Measurements from ENCODE around the gene SRL. TPM values are rescaled to one million over a fixed set of nuclear protein-coding genes. Genes with fewer than 3 reads are reported as not detected.

Gene SRL
- total RNA-seq, 5 donors from 2014 or later (not counting 1 experiment from before 2014, with no cell fraction given) = 0.06 TPM; not detected in 4

DNA sequence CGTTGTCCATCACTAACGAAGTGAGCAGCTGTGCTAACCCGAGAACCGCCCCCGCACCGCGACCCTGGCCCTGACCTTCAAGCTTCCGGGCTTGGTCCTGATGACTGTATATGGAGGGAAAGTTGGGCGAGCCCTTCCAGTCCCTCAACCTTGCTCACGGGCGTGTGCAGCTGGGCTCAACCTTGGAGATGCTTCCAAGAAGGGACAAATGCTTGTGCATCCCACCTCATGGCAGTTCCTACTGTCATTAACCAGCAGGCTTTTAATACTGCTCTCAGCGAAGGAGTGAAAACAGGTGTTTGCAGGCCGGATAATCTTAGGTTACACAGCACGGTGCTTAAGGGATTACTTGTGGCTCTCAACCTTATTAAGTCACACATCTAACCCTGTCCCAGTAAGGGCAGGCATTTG, 33.5 kb downstream of the SRL start:
- H3K9me3 Mint-ChIP-seq = no peaks in the 10 kb centered on the region
- ATAC-seq (replicated peaks in 1 of 4) = no peak

DNA sequence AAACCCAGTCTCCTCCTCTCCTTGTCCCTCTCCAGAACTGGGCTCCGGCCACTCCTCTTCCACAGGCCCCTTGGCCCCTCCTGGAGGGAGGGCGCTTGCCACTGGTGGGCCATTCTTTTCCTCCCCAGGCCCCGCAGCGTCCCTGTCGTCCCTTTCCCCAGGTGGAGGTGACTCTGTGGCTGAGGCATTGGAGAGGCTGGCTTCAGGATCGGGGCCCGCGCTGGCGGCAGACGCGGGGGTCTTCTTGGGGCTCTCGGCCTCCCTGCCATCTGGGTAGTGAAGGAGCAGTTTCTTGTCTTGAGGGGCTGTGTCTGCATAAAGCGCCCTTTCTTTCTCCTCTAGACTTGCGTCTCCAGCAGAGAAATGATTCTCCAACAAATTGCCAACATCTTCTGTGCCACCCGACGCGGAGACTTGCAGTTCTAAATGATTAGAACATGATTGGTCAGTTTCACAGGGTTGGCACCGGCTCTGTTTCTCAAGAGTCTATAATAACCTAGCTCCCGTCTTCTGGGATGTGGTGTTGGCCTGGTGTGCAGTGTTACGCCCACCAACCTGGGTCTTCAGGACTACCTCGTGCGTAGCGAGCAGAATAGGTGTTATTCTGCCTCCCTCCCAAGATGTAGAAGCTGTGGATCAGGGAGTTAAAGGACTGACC, 34.1 kb downstream of the SRL start:
- no peak for DNase-seq
- ATAC-seq (replicated peaks in 1 of 4) = no peak
- 89% methylated on average over 11 of the region's 23 CpGs for WGBS (ENCODE audit: insufficient coverage)
- Histone ChIP-seq H3K36me3 (ENCODE audit: control insufficient read depth in 2 of 2, extremely low read depth in 1 of 2, insufficient read depth in 1 of 2, low read length in 1 of 2) (no peaks in the 10 kb centered on the region), H3K9me3 (no peaks in the 10 kb centered on the region), H3K4me1 (ENCODE audit: control insufficient read depth in 1 of 2, extremely low read depth in 1 of 2, insufficient read depth in 2 of 2, low read length in 2 of 2) (peaks cover 0 to 17% of the 10 kb centered on the region in 2 experiments), H3K27ac (ENCODE audit: low read length) (no peak overlapping the region), H3K27me3 (replicated peaks in 1 of 2; ENCODE audit: control insufficient read depth in 2 of 2, extremely low read depth in 1 of 2, insufficient read depth in 2 of 2, low read length in 1 of 2) (peaks cover 0 to 37% of the 10 kb centered on the region in 2 experiments), H3K4me3 (ENCODE audit: control insufficient read depth in 1 of 2, extremely low read depth in 1 of 2, low read length in 1 of 2) (no peak overlapping the region)
- H3K4me1 Mint-ChIP-seq = peaks cover 7 to 16% (median 15%) of the 10 kb centered on the region in 3 donors
- H3K36me3 Mint-ChIP-seq = no peaks in the 10 kb centered on the region
- peaks cover 0 to 1% of the 10 kb centered on the region in 2 donors for H3K27me3 Mint-ChIP-seq
- H3K4me3 Mint-ChIP-seq = peak overlapping the region in 1 of 3 donors; percentile 55
- ChIA-PET POLR2A (no interaction called here), CTCF (no interaction called here)
- H3K9me3 Mint-ChIP-seq = no peaks in the 10 kb centered on the region
- H3K27ac Mint-ChIP-seq = no peak overlapping the region

More for the DNA sequence above, 33.5 kb downstream of the SRL start:
- peaks cover 0 to 17% of the 10 kb centered on the region in 2 experiments for H3K4me1 ChIP-seq (ENCODE audit: control insufficient read depth in 1 of 2, extremely low read depth in 1 of 2, insufficient read depth in 2 of 2, low read length in 2 of 2)
- Mint-ChIP-seq H3K36me3 (no peaks in the 10 kb centered on the region), H3K4me3 (no peak overlapping the region), H3K4me1 (peaks cover 7 to 16% (median 15%) of the 10 kb centered on the region in 3 donors), H3K27ac (no peak overlapping the region), H3K27me3 (peaks cover 0 to 1% of the 10 kb centered on the region in 2 donors)
- POLR2A ChIA-PET = no interaction called here
- no peak overlapping the region for H3K27ac ChIP-seq (ENCODE audit: low read length)
- 95% methylated on average over 8 of the region's 14 CpGs for WGBS (ENCODE audit: insufficient coverage)
- H3K27me3 ChIP-seq (replicated peaks in 1 of 2; ENCODE audit: control insufficient read depth in 2 of 2, extremely low read depth in 1 of 2, insufficient read depth in 2 of 2, low read length in 1 of 2) = peaks cover 0 to 37% of the 10 kb centered on the region in 2 experiments
- H3K4me3 ChIP-seq (ENCODE audit: control insufficient read depth in 1 of 2, extremely low read depth in 1 of 2, low read length in 1 of 2) = no peak overlapping the region
- H3K9me3 ChIP-seq = no peaks in the 10 kb centered on the region
- no peak for DNase-seq
- CTCF ChIA-PET = no interaction called here
- H3K36me3 ChIP-seq (ENCODE audit: control insufficient read depth in 2 of 2, extremely low read depth in 1 of 2, insufficient read depth in 1 of 2, low read length in 1 of 2) = no peaks in the 10 kb centered on the region

DNA sequence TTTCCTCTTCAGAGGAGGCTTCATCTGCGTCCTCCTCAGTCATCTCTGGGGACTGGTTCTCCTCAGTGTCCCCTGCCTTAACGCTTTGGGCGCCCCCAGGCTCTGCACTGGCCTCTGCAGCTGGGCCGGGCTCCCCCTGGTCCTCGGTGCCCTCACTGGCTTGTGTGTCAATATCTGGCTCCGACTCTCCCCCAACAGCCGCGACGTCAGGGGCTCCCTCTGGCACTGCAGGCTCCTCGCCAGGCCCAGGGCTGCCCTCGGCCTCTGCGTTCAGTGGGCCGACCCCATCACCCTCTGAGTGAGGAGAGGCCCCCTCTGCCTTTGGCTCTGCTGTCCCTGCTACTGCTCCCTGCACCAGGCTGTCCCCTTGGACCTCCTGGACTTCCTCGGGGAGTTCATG, 34.7 kb downstream of the SRL start:
- no peaks in the 10 kb centered on the region for H3K9me3 ChIP-seq
- no peak for DNase-seq
- WGBS (ENCODE audit: insufficient coverage) = 61% methylated on average over 10 of the region's 14 CpGs
- H3K4me3 ChIP-seq (ENCODE audit: control insufficient read depth in 1 of 2, extremely low read depth in 1 of 2, low read length in 1 of 2) = no peak overlapping the region
- no peak overlapping the region for H3K27ac ChIP-seq (ENCODE audit: low read length)
- H3K4me1 ChIP-seq (ENCODE audit: control insufficient read depth in 1 of 2, extremely low read depth in 1 of 2, insufficient read depth in 2 of 2, low read length in 2 of 2) = peaks cover 0 to 17% of the 10 kb centered on the region in 2 experiments
- H3K27me3 ChIP-seq (replicated peaks in 1 of 2; ENCODE audit: control insufficient read depth in 2 of 2, extremely low read depth in 1 of 2, insufficient read depth in 2 of 2, low read length in 1 of 2) = peaks cover 0 to 37% of the 10 kb centered on the region in 2 experiments
- POLR2A ChIA-PET = no interaction called here
- Mint-ChIP-seq H3K4me3 (peak overlapping the region in 2 of 3 donors; percentile 28 to 55), H3K36me3 (no peaks in the 10 kb centered on the region), H3K4me1 (peaks cover 7 to 16% (median 15%) of the 10 kb centered on the region in 3 donors), H3K27me3 (peaks cover 0 to 1% of the 10 kb centered on the region in 2 donors), H3K27ac (no peak overlapping the region), H3K9me3 (no peaks in the 10 kb centered on the region)
- no peaks in the 10 kb centered on the region for H3K36me3 ChIP-seq (ENCODE audit: control insufficient read depth in 2 of 2, extremely low read depth in 1 of 2, insufficient read depth in 1 of 2, low read length in 1 of 2)
- CTCF ChIA-PET = no interaction called here
- no peak for ATAC-seq (replicated peaks in 1 of 4)

DNA sequence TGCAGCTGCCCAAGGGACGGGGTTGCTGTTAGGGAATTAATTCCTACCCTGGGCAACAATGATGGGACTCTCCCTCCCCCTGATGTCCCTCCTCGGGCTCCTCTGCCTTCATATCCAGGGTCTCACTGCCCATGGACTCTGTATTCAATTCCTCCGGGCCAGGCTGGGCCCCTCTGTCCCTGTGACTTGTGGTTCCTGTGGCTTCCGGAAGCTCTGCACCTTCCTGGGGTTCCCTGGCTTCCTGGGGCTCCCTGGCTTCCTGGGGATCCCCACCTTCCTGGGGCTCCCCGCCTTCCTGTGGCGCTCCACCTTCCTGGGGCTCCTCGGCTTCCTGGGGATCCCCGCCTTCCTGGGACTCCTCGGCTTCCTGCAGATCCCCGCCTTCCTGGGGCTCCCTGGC, 35.2 kb downstream of the SRL start:
- peaks cover 0 to 1% of the 10 kb centered on the region in 2 donors for H3K27me3 Mint-ChIP-seq
- Histone ChIP-seq H3K9me3 (no peaks in the 10 kb centered on the region), H3K27ac (ENCODE audit: low read length) (no peak overlapping the region), H3K36me3 (ENCODE audit: control insufficient read depth in 2 of 2, extremely low read depth in 1 of 2, insufficient read depth in 1 of 2, low read length in 1 of 2) (no peaks in the 10 kb centered on the region), H3K27me3 (replicated peaks in 1 of 2; ENCODE audit: control insufficient read depth in 2 of 2, extremely low read depth in 1 of 2, insufficient read depth in 2 of 2, low read length in 1 of 2) (peaks cover 0 to 37% of the 10 kb centered on the region in 2 experiments), H3K4me3 (ENCODE audit: control insufficient read depth in 1 of 2, extremely low read depth in 1 of 2, low read length in 1 of 2) (no peak overlapping the region), H3K4me1 (ENCODE audit: control insufficient read depth in 1 of 2, extremely low read depth in 1 of 2, insufficient read depth in 2 of 2, low read length in 2 of 2) (peaks cover 0 to 17% of the 10 kb centered on the region in 2 experiments)
- 4% methylated on average over 10 of the region's 10 CpGs for WGBS (ENCODE audit: insufficient coverage)
- H3K27ac Mint-ChIP-seq = no peak overlapping the region
- H3K4me1 Mint-ChIP-seq = peaks cover 7 to 16% (median 15%) of the 10 kb centered on the region in 3 donors
- POLR2A ChIA-PET = no interaction called here
- CTCF ChIA-PET = interaction anchor here in 1 of 2 donors (0.6 kb wide), 1 partner anchor 163 kb away, joined by 5 read pairs; no protein-coding TSS in a partner anchor
- ATAC-seq (replicated peaks in 1 of 4) = peak in 1 of 4 experiments; percentile 24
- H3K9me3 Mint-ChIP-seq = no peaks in the 10 kb centered on the region
- peak in 1 of 35 experiments; percentile 8 for DNase-seq
- H3K4me3 Mint-ChIP-seq = peak overlapping the region in 1 of 3 donors; percentile 55
- no peaks in the 10 kb centered on the region for H3K36me3 Mint-ChIP-seq

DNA sequence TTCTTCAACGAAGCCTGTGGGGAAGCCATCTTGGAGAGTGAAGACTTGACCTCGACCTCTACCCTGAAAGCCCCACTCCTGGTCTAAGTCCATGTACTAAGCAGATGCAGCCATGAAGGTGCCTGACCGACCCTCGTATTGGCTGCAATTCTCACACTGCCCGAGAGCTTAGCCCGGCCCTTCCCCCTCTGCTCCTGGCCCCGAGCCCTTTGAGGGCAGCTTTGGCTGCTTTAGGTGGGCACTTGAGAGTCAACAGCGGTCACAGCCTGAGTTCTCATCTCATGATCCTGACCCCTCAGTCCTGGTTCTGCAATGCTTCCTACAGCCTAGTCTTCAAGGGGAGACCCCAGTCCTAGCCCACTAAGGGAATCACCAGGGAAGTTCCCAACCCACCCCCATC, 35.9 kb downstream of the SRL start:
- H3K4me1 Mint-ChIP-seq = peaks cover 7 to 16% (median 15%) of the 10 kb centered on the region in 3 donors
- no peak for ATAC-seq (replicated peaks in 1 of 4)
- no peak overlapping the region for H3K4me3 Mint-ChIP-seq
- H3K9me3 Mint-ChIP-seq = no peaks in the 10 kb centered on the region
- WGBS (ENCODE audit: insufficient coverage) = 85% methylated on average over 7 of the region's 8 CpGs
- H3K36me3 ChIP-seq (ENCODE audit: control insufficient read depth in 2 of 2, extremely low read depth in 1 of 2, insufficient read depth in 1 of 2, low read length in 1 of 2) = no peaks in the 10 kb centered on the region
- ChIA-PET POLR2A (no interaction called here), CTCF (interaction anchor here in 1 of 2 donors (0.6 to 0.7 kb wide), 2 partner anchors 112 to 162 kb away, joined by 3 to 5 read pairs; no protein-coding TSS in a partner anchor)
- H3K27ac Mint-ChIP-seq = no peak overlapping the region
- H3K27me3 Mint-ChIP-seq = peaks cover 0 to 1% of the 10 kb centered on the region in 2 donors
- H3K27ac ChIP-seq (ENCODE audit: low read length) = no peak overlapping the region
- H3K4me3 ChIP-seq (ENCODE audit: control insufficient read depth in 1 of 2, extremely low read depth in 1 of 2, low read length in 1 of 2) = no peak overlapping the region
- DNase-seq = no peak
- peaks cover 0 to 17% of the 10 kb centered on the region in 2 experiments for H3K4me1 ChIP-seq (ENCODE audit: control insufficient read depth in 1 of 2, extremely low read depth in 1 of 2, insufficient read depth in 2 of 2, low read length in 2 of 2)
- H3K27me3 ChIP-seq (replicated peaks in 1 of 2; ENCODE audit: control insufficient read depth in 2 of 2, extremely low read depth in 1 of 2, insufficient read depth in 2 of 2, low read length in 1 of 2) = peaks cover 0 to 39% of the 10 kb centered on the region in 2 experiments
- H3K36me3 Mint-ChIP-seq = no peaks in the 10 kb centered on the region
- no peaks in the 10 kb centered on the region for H3K9me3 ChIP-seq

DNA sequence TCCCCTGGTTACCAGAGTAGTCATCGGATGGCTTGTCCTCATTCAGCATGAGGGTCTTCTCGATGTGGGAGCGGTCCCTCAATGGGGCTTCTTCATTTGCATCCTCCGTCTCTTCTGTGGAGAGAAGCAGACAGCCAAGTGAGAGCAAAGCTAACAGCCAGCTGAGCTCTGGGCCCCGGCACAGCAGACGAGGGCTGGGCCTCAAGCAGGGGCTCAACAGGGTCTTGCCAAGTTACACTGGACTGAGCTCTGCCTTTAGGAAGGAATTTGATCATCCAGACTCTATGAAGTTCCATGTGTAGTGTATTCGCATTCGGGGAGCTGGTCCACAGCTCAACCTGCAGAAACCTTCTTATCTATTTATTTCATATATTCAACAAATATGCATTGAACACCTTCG, 37.4 kb downstream of the SRL start:
- Histone ChIP-seq H3K36me3 (ENCODE audit: control insufficient read depth in 2 of 2, extremely low read depth in 1 of 2, insufficient read depth in 1 of 2, low read length in 1 of 2) (no peaks in the 10 kb centered on the region), H3K4me1 (ENCODE audit: control insufficient read depth in 1 of 2, extremely low read depth in 1 of 2, insufficient read depth in 2 of 2, low read length in 2 of 2) (peaks cover 0 to 23% of the 10 kb centered on the region in 2 experiments), H3K27ac (ENCODE audit: low read length) (no peak overlapping the region), H3K4me3 (ENCODE audit: control insufficient read depth in 1 of 2, extremely low read depth in 1 of 2, low read length in 1 of 2) (no peak overlapping the region), H3K27me3 (replicated peaks in 1 of 2; ENCODE audit: control insufficient read depth in 2 of 2, extremely low read depth in 1 of 2, insufficient read depth in 2 of 2, low read length in 1 of 2) (peaks cover 0 to 42% of the 10 kb centered on the region in 2 experiments), H3K9me3 (no peaks in the 10 kb centered on the region)
- ChIA-PET CTCF (no interaction called here), POLR2A (interaction anchor here in 1 of 2 donors (0.5 kb wide), 1 partner anchor 868 kb away, joined by 3 read pairs; no protein-coding TSS in a partner anchor)
- Mint-ChIP-seq H3K27me3 (peaks cover 6 to 7% of the 10 kb centered on the region in 2 donors), H3K27ac (no peak overlapping the region), H3K4me1 (peaks cover 12 to 24% (median 21%) of the 10 kb centered on the region in 3 donors), H3K4me3 (no peak overlapping the region), H3K9me3 (no peaks in the 10 kb centered on the region), H3K36me3 (no peaks in the 10 kb centered on the region)
- 79% methylated on average over 9 of the region's 9 CpGs for WGBS (ENCODE audit: insufficient coverage)
- DNase-seq = no peak
- ATAC-seq (replicated peaks in 1 of 4) = no peak
